Prostate gland (tissue), 2 donors: Measurements from ENCODE around the gene DNM2.

Source experiments
- POLR2A ChIP-seq: fragments of 450-650 bp; IDR thresholded peaks from one replicate; pipeline ENCODE4 v1.6.1; 2016; ENCODE audit warnings: antibody characterized with exemption, mild to moderate bottlenecking
- POLR2AphosphoS5 ChIP-seq: sonication (generic); formaldehyde crosslinking; IDR thresholded peaks from one replicate; pipeline ENCODE4 v1.6.1; 2017; ENCODE audit warnings: antibody characterized with exemption
- TF ChIP-seq, protein P1 (sequence below), 4 experiments: fragments of 200-600 bp in 2 of 4; fragments of 450-650 bp in 2 of 4; sonication (generic) in 2 of 4; IDR thresholded peaks; 1 replicate in 3 of 4; 2 replicates in 1 of 4; pipeline ENCODE4 v1.5.1; 2016 to 2019; ENCODE audit warnings: antibody characterized with exemption in 4 of 4, mild to moderate bottlenecking in 2 of 4, moderate library complexity in 2 of 4

DNA sequence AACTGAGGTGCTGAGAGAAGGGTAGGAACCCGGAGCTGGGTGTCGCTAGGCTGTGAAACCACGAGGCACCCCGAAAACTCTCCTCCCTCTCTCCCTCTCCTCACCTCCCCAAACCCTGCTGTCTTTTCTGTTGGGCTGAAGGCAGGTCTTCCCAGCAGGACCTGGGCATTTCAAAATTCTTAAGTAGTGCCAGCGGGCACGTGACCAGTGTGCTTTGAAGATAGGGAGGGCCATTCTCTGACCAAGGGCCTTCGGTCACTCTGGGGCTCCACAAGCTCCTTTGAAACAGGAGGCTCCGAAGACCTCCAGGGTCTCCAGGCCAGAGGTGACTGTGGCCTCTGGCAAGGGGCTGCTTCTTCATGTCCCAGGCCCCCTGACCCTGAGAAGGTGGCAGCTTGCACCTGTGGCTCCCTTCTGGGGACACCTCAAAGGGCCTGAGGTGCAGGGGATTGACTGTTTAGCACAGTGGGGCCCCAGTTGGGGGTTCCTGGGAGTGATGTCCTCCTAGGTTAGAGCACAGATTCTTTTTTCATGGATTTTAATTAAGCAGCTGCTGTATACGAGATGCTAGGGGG lies 48.3 kb downstream of the DNM2 start:
- TF ChIP-seq POLR2AphosphoS5 (no peak), POLR2A (no peak)
- TF ChIP-seq, protein P1, sequence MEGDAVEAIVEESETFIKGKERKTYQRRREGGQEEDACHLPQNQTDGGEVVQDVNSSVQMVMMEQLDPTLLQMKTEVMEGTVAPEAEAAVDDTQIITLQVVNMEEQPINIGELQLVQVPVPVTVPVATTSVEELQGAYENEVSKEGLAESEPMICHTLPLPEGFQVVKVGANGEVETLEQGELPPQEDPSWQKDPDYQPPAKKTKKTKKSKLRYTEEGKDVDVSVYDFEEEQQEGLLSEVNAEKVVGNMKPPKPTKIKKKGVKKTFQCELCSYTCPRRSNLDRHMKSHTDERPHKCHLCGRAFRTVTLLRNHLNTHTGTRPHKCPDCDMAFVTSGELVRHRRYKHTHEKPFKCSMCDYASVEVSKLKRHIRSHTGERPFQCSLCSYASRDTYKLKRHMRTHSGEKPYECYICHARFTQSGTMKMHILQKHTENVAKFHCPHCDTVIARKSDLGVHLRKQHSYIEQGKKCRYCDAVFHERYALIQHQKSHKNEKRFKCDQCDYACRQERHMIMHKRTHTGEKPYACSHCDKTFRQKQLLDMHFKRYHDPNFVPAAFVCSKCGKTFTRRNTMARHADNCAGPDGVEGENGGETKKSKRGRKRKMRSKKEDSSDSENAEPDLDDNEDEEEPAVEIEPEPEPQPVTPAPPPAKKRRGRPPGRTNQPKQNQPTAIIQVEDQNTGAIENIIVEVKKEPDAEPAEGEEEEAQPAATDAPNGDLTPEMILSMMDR (IDR thresholded peaks at IDR 0.05), result no peak
